Heart right ventricle (tissue), 16 donors: ENCODE results near the gene ADAMTS10. TPM values are rescaled to one million over a fixed set of nuclear protein-coding genes. Genes with fewer than 3 reads are reported as not detected.
"Not testable (repeated sequence)": the region's sequence is repeated elsewhere in the genome, so short reads cannot be mapped to it uniquely, and the experiment has no call there.

Experiments used
- ATAC-seq, 8 donors: fragments of 200-7000 bp; cut with Tn5 transposase; one replicate each; pipeline ENCODE4 v1.9.1; 2020; ENCODE audit warnings: mild to moderate bottlenecking in 8 of 8, moderate library complexity in 8 of 8, moderate number of reproducible peaks in 1 of 8
- DNase-seq, 2 donors: peaks; one replicate each; pipeline ENCODE4 v3.0.0-alpha.2; 2020
- H3K27ac ChIP-seq, 10 donors: fragments of 200-600 bp; sonication (generic) in 2 of 10; one replicate each; pipeline versions ENCODE4 v1.5.0 to v1.8.0; 2020 to 2022; ENCODE audit warnings: mild to moderate bottlenecking in 3 of 10
- H3K27me3 ChIP-seq, 7 donors: fragments of 200-600 bp; one replicate each; pipeline ENCODE4 v1.8.0; 2021 to 2022; ENCODE audit warnings: mild to moderate bottlenecking in 2 of 7
- H3K36me3 ChIP-seq, 9 donors: fragments of 200-600 bp; sonication (generic) in 1 of 9; one replicate each; pipeline versions ENCODE4 v1.5.0 to v1.8.0; 2020 to 2022; ENCODE audit warnings: mild to moderate bottlenecking in 2 of 9
- H3K4me1 ChIP-seq, 9 donors: fragments of 200-600 bp; sonication (generic) in 1 of 9; one replicate each; pipeline versions ENCODE4 v1.5.0 to v1.8.0; 2020 to 2022; ENCODE audit warnings: mild to moderate bottlenecking in 4 of 9
- H3K4me3 ChIP-seq, 10 donors: fragments of 200-600 bp; sonication (generic) in 2 of 10; one replicate each; pipeline versions ENCODE4 v1.5.0 to v1.8.0; 2020 to 2022; ENCODE audit warnings: mild to moderate bottlenecking in 7 of 10, moderate library complexity in 2 of 10
- H3K9me3 ChIP-seq, 11 donors: fragments of 200-600 bp in 10 of 11; sonication (generic) in 2 of 11; one replicate each; pipeline versions ENCODE4 v1.5.0 to v1.8.0; 2013 to 2022; ENCODE audit warnings: mild to moderate bottlenecking in 2 of 11, control low read depth in 1 of 11, moderate library complexity in 1 of 11
- WGBS, 2 donors: extraction: QIAGEN DNeasy Blood & Tissue Kit; methylation state at CpG; one replicate each; pipeline ENCODE4 v1.1.7; 2013; ENCODE audit warnings: inconsistent platforms in 1 of 2; 5-methylcytosine and 5-hydroxymethylcytosine counted together
- intact Hi-C, 10 donors: fragments of 100-400 bp; cut with DNase I; formaldehyde crosslinking; loops; one replicate each; pipeline versions ENCODE4 v1.11.1 to v1.14.2; 2022
- polyA plus RNA-seq, 2 donors: library from polyadenylated mRNA; stranded (reverse); fragments of 200-250 nt; gene quantifications; one replicate each; pipeline ENCODE4 v1.2.3, GENCODE V29; 2013
- total RNA-seq, 10 donors: library from RNA; stranded (reverse); fragmentation: NEBNext Ultra II Directional in 3 of 10; extraction: Animal tissue kit (Norgen Biotek cat#: 25700) in 3 of 10; gene quantifications; one replicate each; pipeline versions ENCODE4 v1.2.1 to v1.2.4, GENCODE V29; 2021 to 2023
- TF ChIP-seq, protein P1 (sequence below), 9 donors: fragments of 200-600 bp; sonication (generic) in 2 of 9; IDR thresholded peaks; one replicate each; pipeline versions ENCODE4 v1.5.0 to v1.8.0; 2021 to 2022; ENCODE audit warnings: antibody characterized with exemption in 9 of 9, mild to moderate bottlenecking in 5 of 9, moderate library complexity in 1 of 9
- donor health status: Arrhythmogenic right ventricular cardiomyopathy.
- donor health status: ischemic (EF 13 %, LVEDD 7.1; RV severe dilation, severe dysfunction).
- donor health status: healthy with polysubstance abuse.
- donor health status: DM: no; HTN: yes; CAD: no.
- donor health status: DM: no; HTN: no; CAD: no.
- donor health status: ischemic (EF 25% LVEDD 6.9; RV normal size, moderate dysfunction).
- donor health status: ischemic (EF 25% LVEDD 5.7; RV mildly dilated, moderate dysfunction).
- donor health status: healthy.
- donor health status: DM: yes; HTN: yes; CAD: no.
- donor health status: Ischemic cardiomyopathy.
- donor health status: ischemic (EF 35%, LVEDD 5.7; RV mildly dilated, moderate dysfunction).
- donor health status: nonischemic (EF 11% LVEDD 7.7; RV severe dilation, severe dysfunction).
- donor health status: DM: yes; HTN: yes; CAD: no.
- donor health status: PGD.
- donor health status: ischemic (EF 29% LVEDD 5.4; RV normal size, mild dysfunction).
- donor health status: nonischemic (EF 23%, LVEDD 6.1; RV moderate dilation, normal function).

ADAMTS10 gene
- total and polyA plus RNA-seq, 12 donors: 2.7 to 34.5 (median 8.4) TPM

DNA sequence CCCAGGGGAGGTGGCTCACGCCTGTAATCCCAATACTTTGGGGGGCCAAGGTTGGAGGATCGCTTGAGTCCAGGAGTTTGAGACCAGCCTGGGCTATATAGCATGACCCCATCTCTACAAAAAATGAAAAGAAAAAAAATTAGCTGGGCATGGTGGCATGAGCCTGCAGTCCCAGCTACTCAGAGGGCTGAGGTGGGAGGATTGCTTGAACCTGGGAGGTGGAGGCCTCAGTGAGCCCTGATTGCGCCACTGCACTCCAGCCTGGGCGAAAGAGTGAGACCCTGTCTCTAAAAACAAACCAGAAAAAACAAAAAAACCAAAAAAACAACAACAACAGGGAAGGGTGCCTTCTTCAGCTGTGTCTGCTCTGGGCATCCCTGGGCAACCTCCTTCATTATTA, 32.8 kb downstream of the ADAMTS10 start:
- intact Hi-C loops: loop anchor here in 2 of 10 donors (5.0 to 10.0 kb wide), 2 partner anchors 50 to 53 kb away; no protein-coding TSS in a partner anchor
- peaks cover 0 to 6% (median 0%) of the 10 kb centered on the region in 9 donors for H3K36me3 ChIP-seq
- 70 to 71% methylated on average over 4 of the region's 4 CpGs for WGBS, 2 donors
- H3K27ac ChIP-seq: peak overlapping the region in 1 of 10 donors; percentile 96
- H3K27me3 ChIP-seq: peaks cover 0 to 21% (median 13%) of the 10 kb centered on the region in 7 donors
- no peak for ATAC-seq
- no peaks in the 10 kb centered on the region for H3K9me3 ChIP-seq
- H3K4me1 ChIP-seq: peaks cover 0 to 60% (median 10%) of the 10 kb centered on the region in 9 donors
- TF ChIP-seq, protein P1, sequence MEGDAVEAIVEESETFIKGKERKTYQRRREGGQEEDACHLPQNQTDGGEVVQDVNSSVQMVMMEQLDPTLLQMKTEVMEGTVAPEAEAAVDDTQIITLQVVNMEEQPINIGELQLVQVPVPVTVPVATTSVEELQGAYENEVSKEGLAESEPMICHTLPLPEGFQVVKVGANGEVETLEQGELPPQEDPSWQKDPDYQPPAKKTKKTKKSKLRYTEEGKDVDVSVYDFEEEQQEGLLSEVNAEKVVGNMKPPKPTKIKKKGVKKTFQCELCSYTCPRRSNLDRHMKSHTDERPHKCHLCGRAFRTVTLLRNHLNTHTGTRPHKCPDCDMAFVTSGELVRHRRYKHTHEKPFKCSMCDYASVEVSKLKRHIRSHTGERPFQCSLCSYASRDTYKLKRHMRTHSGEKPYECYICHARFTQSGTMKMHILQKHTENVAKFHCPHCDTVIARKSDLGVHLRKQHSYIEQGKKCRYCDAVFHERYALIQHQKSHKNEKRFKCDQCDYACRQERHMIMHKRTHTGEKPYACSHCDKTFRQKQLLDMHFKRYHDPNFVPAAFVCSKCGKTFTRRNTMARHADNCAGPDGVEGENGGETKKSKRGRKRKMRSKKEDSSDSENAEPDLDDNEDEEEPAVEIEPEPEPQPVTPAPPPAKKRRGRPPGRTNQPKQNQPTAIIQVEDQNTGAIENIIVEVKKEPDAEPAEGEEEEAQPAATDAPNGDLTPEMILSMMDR (IDR thresholded peaks at IDR 0.05): no peak
- H3K4me3 ChIP-seq: peak overlapping the region in 1 of 10 donors; percentile 73
- DNase-seq: no peak

DNA sequence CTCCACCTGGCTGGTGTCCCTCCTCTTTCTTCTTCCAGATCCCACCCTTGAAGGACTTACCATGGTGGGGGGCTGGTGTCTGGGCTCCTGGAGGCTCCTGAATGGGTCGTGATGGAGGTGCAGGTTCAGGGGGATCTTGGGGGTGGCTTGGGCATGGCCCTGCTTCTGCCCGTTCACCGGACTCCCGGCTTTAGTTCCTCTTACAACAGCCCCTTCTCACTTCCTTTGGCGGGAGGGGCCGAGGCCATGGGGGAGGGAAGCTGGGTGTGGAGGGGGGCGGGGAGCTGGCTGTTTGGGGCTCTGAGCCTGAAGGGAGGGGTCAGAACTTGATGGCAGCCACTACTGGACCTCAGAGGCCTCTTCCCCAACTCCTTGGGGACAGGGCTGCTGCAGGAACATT, 33.3 kb downstream of the ADAMTS10 start, which contains the start of gene MYO1F:
TSS of gene MYO1F (minus strand) at position 196 of the 400 bp plus-strand sequence. CDS start at position 63, 133 bp downstream.
- H3K27ac ChIP-seq: peak within 1 kb of the TSS in 6 of 10 donors; percentile 19 to 96 (median 39)
- no peaks in the 10 kb centered on the region for H3K9me3 ChIP-seq
- intact Hi-C loops: loop anchor here in 2 of 10 donors (5.0 to 10.0 kb wide), 2 partner anchors 50 to 52 kb away; no protein-coding TSS in a partner anchor
- peaks cover 0 to under 1% (median 0%) of the 10 kb centered on the region in 9 donors for H3K36me3 ChIP-seq
- H3K27me3 ChIP-seq: peaks cover 0 to 21% (median 13%) of the 10 kb centered on the region in 7 donors
- TF ChIP-seq, protein P1 (IDR thresholded peaks at IDR 0.05): no peak
- DNase-seq (peak; percentile 47 to 61), ATAC-seq (peak in 7 of 8 donors; percentile 47 to 68 (median 56))
- H3K4me1 ChIP-seq: peaks cover 0 to 65% (median 10%) of the 10 kb centered on the region in 9 donors
- H3K4me3 ChIP-seq: peak within 1 kb of the TSS in 7 of 10 donors; percentile 17 to 73 (median 40)
- WGBS, 2 donors: 12 to 20% methylated on average over 7 of the region's 7 CpGs

DNA sequence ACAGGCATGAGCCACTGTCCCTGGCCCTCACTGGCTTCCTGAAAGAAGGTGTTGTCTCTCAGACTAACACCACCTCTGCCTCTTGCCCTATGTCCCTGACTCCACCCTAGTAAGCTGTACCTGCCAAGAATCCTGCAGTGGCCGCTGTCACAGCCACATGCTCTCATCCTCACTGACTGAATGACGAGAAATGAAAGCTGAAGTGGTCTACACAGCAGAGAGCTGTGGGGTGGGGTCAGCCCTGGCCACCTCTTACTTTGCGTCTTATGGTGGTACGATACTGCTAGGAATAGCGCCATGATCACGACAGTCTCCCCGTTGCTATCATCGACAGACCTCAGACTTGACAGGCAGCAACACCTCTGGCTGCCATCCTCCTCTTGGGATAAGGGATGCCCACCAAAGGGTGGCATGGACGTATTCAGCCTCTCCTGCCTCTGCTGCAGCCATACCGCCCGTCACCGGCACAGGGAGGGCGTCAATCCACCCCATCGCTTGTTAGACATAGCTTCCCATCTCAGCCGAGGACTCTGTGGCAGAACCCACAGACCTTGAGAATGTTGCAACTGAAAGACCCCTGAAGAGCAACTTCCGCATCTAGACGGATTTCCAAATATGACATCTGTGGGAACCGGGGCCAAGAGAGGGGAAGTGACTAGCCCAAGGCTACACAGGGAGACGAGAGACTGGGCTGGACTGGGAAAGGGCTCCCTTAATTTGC, 34.1 kb downstream of the ADAMTS10 start:
- WGBS, 2 donors: 65 to 69% methylated on average over 19 of the region's 19 CpGs
- peaks cover 0 to 73% (median 10%) of the 10 kb centered on the region in 9 donors for H3K4me1 ChIP-seq
- TF ChIP-seq, protein P1 (IDR thresholded peaks at IDR 0.05): no peak
- peak in 7 of 8 donors; percentile 19 to 43 (median 30) for ATAC-seq
- peak overlapping the region in 6 of 10 donors; percentile 7 to 96 (median 32) for H3K27ac ChIP-seq
- peak overlapping the region in 7 of 10 donors; percentile 17 to 73 (median 40) for H3K4me3 ChIP-seq
- intact Hi-C loops: loop anchor here in 2 of 10 donors (5.0 to 10.0 kb wide), 2 partner anchors 49 to 52 kb away; no protein-coding TSS in a partner anchor
- no peak for DNase-seq
- H3K27me3 ChIP-seq: peaks cover 0 to 21% (median 13%) of the 10 kb centered on the region in 7 donors
- no peaks in the 10 kb centered on the region for H3K9me3 ChIP-seq
- H3K36me3 ChIP-seq: no peaks in the 10 kb centered on the region

DNA sequence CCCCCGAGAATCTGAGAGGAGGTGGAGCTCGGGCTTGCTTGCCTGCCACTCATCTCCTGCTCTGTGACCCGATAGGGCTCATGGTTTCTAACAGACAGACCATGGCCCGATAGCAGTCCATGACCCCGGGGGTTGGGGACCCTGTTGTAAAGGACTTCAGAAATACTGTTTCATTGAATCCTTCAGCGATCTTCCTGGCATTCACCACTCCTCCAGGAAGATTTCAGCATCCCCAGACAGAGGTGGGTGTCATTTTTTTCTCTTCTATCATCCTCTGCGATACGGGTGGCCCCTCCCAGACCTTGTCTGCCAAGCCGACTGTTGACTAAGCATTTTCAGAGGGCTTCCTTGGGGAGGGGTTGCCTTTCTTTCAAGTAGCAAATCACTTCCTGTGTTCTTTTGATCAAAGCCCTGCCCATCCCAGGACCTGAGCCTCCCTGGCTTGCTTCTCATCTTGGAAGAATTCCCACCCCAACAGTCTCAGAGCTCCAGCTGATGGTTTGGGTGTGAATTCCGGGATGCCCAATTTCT, 35.0 kb downstream of the ADAMTS10 start:
- ATAC-seq: peak in 2 of 8 donors; percentile 20 to 29
- intact Hi-C loops: loop anchor here in 2 of 10 donors (5.0 to 10.0 kb wide), 2 partner anchors 48 to 51 kb away; no protein-coding TSS in a partner anchor

DNA sequence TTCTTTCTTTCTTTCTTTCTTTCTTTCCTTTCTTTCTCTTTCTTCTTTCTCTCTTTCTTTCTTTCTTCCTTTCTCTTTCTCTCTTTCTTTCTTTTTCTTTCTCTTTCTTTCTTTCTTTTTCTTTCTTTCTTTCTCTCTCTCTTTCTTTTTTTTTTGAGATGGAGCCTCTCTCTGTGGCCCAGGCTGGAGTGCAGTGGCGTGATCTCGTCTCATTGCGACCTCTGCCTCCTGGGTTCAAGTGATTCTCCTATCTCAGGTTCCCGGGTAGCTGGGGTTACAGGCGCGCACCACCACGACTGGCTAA, 35.9 kb downstream of the ADAMTS10 start:
- Histone ChIP-seq H3K4me1 (peaks cover 0 to 77% (median 5%) of the 10 kb centered on the region in 9 donors), H3K27me3 (peaks cover 0 to 21% (median 13%) of the 10 kb centered on the region in 7 donors), H3K4me3 (peak overlapping the region in 1 of 10 donors; percentile 73)
- DNase-seq, ATAC-seq, H3K9me3 ChIP-seq, H3K36me3 ChIP-seq, H3K27ac ChIP-seq: not testable (repeated sequence)
- intact Hi-C loops: loop anchor here in 1 of 10 donors (10.0 kb wide), 1 partner anchor 50 kb away; no protein-coding TSS in a partner anchor
- 84 to 91% methylated on average over 7 of the region's 7 CpGs for WGBS, 2 donors

More for the DNA sequence above, 35.0 kb downstream of the ADAMTS10 start:
- Histone ChIP-seq H3K9me3 (no peaks in the 10 kb centered on the region), H3K36me3 (no peaks in the 10 kb centered on the region), H3K4me1 (peaks cover 0 to 74% (median 9%) of the 10 kb centered on the region in 9 donors), H3K4me3 (peak overlapping the region in 6 of 10 donors; percentile 17 to 73 (median 40)), H3K27ac (peak overlapping the region in 3 of 10 donors; percentile 7 to 96 (median 67)), H3K27me3 (peaks cover 0 to 21% (median 13%) of the 10 kb centered on the region in 7 donors)
- WGBS, 2 donors: 38% methylated on average over 10 of the region's 10 CpGs
- TF ChIP-seq, protein P1 (IDR thresholded peaks at IDR 0.05): no peak
- no peak for DNase-seq
